PC-9 (cell line): ENCODE data around the gene DDAH1.

Source experiments
- CTCF ChIP-seq: fragments of 200-600 bp; sonication (generic); conservative IDR thresholded peaks from 2 replicates; pipeline ENCODE4 v1.6.1; 2017; ENCODE audit warnings: mixed run types, antibody characterized with exemption, mild to moderate bottlenecking, moderate library complexity
- EZH2 ChIP-seq: fragments of 200-600 bp; sonication (generic); IDR thresholded peaks from 2 replicates; pipeline ENCODE4 v1.8.0; 2017; ENCODE audit warnings: antibody characterized with exemption, low read depth

- no peak for TF ChIP-seq CTCF
- TF ChIP-seq EZH2, result no peak
These were observed 88.6 kb downstream of the DDAH1 start for GRCh38 chr1:85376356-85376755.
